Panc1 (cell line): ENCODE results near the gene SCYGR6.

ENCODE experiments used
- POLR2AphosphoS5 ChIP-seq: IDR thresholded peaks from 2 replicates; pipeline ENCODE4 v1.6.1; 2012; ENCODE audit warnings: mild to moderate bottlenecking, low read depth, low read length, moderate library complexity
- TCF7L2 ChIP-seq: IDR thresholded peaks from 2 replicates; pipeline ENCODE4 v1.6.1; 2011; ENCODE audit warnings: mild to moderate bottlenecking, low read depth, low read length, inconsistent platforms
- TF ChIP-seq, protein P1 (sequence below): fragments of 450-650 bp; IDR thresholded peaks from 2 replicates; pipeline ENCODE4 v1.5.1; 2017; ENCODE audit warnings: mild to moderate bottlenecking
- TF ChIP-seq, protein P2 (sequence below), 2 experiments: IDR thresholded peaks; 2 replicates each; pipeline ENCODE4 v1.6.1; 2011 to 2012; ENCODE audit warnings: low read depth in 2 of 2, control low read depth in 1 of 2, low read length in 1 of 2, mild to moderate bottlenecking in 1 of 2, moderate library complexity in 1 of 2; ENCODE audit not compliant: insufficient read depth in 1 of 2

DNA sequence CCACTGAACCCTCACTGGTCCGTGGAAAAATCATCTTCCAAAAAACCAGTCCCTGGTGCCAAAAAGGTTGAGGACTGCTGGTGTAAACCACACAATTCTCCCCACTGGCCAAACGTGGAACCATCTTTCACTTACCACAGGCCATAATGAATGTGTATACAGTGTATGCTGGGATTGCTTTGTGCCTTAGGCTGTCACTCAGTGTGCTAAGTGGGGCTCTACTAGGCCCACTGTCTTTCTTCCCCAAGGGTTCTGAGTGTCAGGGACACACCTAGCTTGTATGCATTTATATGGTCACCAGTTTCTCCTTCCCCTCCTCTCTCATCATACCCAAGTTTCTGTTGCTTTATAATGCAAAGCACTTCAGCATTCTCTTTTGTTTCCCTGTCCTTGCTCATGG lies 48.4 kb upstream of the SCYGR6 start:
- no peak for TF ChIP-seq POLR2AphosphoS5
- TF ChIP-seq, protein P1, sequence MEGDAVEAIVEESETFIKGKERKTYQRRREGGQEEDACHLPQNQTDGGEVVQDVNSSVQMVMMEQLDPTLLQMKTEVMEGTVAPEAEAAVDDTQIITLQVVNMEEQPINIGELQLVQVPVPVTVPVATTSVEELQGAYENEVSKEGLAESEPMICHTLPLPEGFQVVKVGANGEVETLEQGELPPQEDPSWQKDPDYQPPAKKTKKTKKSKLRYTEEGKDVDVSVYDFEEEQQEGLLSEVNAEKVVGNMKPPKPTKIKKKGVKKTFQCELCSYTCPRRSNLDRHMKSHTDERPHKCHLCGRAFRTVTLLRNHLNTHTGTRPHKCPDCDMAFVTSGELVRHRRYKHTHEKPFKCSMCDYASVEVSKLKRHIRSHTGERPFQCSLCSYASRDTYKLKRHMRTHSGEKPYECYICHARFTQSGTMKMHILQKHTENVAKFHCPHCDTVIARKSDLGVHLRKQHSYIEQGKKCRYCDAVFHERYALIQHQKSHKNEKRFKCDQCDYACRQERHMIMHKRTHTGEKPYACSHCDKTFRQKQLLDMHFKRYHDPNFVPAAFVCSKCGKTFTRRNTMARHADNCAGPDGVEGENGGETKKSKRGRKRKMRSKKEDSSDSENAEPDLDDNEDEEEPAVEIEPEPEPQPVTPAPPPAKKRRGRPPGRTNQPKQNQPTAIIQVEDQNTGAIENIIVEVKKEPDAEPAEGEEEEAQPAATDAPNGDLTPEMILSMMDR, result no peak
- no peak for TF ChIP-seq TCF7L2
- TF ChIP-seq, protein P2, sequence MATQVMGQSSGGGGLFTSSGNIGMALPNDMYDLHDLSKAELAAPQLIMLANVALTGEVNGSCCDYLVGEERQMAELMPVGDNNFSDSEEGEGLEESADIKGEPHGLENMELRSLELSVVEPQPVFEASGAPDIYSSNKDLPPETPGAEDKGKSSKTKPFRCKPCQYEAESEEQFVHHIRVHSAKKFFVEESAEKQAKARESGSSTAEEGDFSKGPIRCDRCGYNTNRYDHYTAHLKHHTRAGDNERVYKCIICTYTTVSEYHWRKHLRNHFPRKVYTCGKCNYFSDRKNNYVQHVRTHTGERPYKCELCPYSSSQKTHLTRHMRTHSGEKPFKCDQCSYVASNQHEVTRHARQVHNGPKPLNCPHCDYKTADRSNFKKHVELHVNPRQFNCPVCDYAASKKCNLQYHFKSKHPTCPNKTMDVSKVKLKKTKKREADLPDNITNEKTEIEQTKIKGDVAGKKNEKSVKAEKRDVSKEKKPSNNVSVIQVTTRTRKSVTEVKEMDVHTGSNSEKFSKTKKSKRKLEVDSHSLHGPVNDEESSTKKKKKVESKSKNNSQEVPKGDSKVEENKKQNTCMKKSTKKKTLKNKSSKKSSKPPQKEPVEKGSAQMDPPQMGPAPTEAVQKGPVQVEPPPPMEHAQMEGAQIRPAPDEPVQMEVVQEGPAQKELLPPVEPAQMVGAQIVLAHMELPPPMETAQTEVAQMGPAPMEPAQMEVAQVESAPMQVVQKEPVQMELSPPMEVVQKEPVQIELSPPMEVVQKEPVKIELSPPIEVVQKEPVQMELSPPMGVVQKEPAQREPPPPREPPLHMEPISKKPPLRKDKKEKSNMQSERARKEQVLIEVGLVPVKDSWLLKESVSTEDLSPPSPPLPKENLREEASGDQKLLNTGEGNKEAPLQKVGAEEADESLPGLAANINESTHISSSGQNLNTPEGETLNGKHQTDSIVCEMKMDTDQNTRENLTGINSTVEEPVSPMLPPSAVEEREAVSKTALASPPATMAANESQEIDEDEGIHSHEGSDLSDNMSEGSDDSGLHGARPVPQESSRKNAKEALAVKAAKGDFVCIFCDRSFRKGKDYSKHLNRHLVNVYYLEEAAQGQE (IDR thresholded peaks at IDR 0.05; ENCODE audit: insufficient read depth in 1 of 2, low read depth in 2 of 2, low read length in 1 of 2), result no peak
